ENCODE data around the gene PIP5K1B. TPM values are rescaled to one million over a fixed set of nuclear protein-coding genes. Genes with fewer than 3 reads are reported as not detected.

Gene PIP5K1B
- total RNA-seq, 1 donor from 2014 or later: 85.3 TPM

- ATAC-seq: no peak
- DNase-seq: no peak
- intact Hi-C loops (cut with micrococcal nuclease): loop anchor here (10.0 kb wide), 1 partner anchor 435 kb away; no protein-coding TSS in a partner anchor
Measured at GRCh38 chr9:69019808-69020207, 314.8 kb downstream of the PIP5K1B start.

- intact Hi-C loops (cut with micrococcal nuclease): loop anchor here (10.0 kb wide), 1 partner anchor 436 kb away; no protein-coding TSS in a partner anchor
- ATAC-seq: no peak
- DNase-seq: no peak
Measured at GRCh38 chr9:69020301-69021145, 315.5 kb downstream of the PIP5K1B start.

GRCh38 chr9:69023650-69024049 lies 318.6 kb downstream of the PIP5K1B start:
- DNase-seq (no peak), ATAC-seq (no peak)
- intact Hi-C loops (cut with micrococcal nuclease): loop anchor here (10.0 kb wide), 1 partner anchor 439 kb away; no protein-coding TSS in a partner anchor

GRCh38 chr9:69027355-69028097 lies 322.5 kb downstream of the PIP5K1B start:
- ATAC-seq (peak; percentile 85), DNase-seq (no peak)
- intact Hi-C loops (cut with micrococcal nuclease): loop anchor here (10.0 kb wide), 1 partner anchor 443 kb away; no protein-coding TSS in a partner anchor

GRCh38 chr9:69028754-69029153 lies 323.7 kb downstream of the PIP5K1B start:
- no peak for DNase-seq
- ATAC-seq: no peak
- intact Hi-C loops (cut with micrococcal nuclease): loop anchor here (10.0 kb wide), 1 partner anchor 444 kb away; no protein-coding TSS in a partner anchor

- intact Hi-C loops (cut with micrococcal nuclease): loop anchor here (10.0 kb wide), 1 partner anchor 445 kb away; no protein-coding TSS in a partner anchor
Measured at GRCh38 chr9:69029535-69029934, 324.5 kb downstream of the PIP5K1B start.

GRCh38 chr9:69030851-69031645 lies 326.0 kb downstream of the PIP5K1B start:
- ATAC-seq (no peak), DNase-seq (no peak)
- intact Hi-C loops (cut with micrococcal nuclease): loop anchor here (10.0 kb wide), 1 partner anchor 514 kb away; no protein-coding TSS in a partner anchor

More at GRCh38 chr9:69029535-69029934, 324.5 kb downstream of the PIP5K1B start:
- ATAC-seq: no peak
- no peak for DNase-seq

- no peak for DNase-seq
- ATAC-seq: no peak
- intact Hi-C loops (cut with micrococcal nuclease): loop anchor here (10.0 kb wide), 1 partner anchor 511 kb away; no protein-coding TSS in a partner anchor
Measured at GRCh38 chr9:69034071-69034470, 329.0 kb downstream of the PIP5K1B start.

GRCh38 chr9:69035438-69036308 lies 330.6 kb downstream of the PIP5K1B start, which contains the start of gene FXN:
Gene FXN, plus strand, starts transcription at chr9:69035752. Its CDS starts 31 bp downstream, at chr9:69035783.
- intact Hi-C loops (cut with micrococcal nuclease): loop anchor here (10.0 kb wide), 1 partner anchor 509 kb away; no protein-coding TSS in a partner anchor
- DNase-seq (peak; percentile 92), ATAC-seq (peak; percentile 97)

GRCh38 chr9:69036309-69036708 lies 331.3 kb downstream of the PIP5K1B start:
- ATAC-seq: peak; percentile 23
- intact Hi-C loops (cut with micrococcal nuclease): loop anchor here (10.0 kb wide), 1 partner anchor 508 kb away; no protein-coding TSS in a partner anchor
- no peak for DNase-seq

- ATAC-seq (no peak), DNase-seq (no peak)
- intact Hi-C loops (cut with micrococcal nuclease): loop anchor here (10.0 kb wide), 1 partner anchor 508 kb away; no protein-coding TSS in a partner anchor
Measured at GRCh38 chr9:69036799-69037198, 331.8 kb downstream of the PIP5K1B start.

GRCh38 chr9:69040646-69041045 lies 335.6 kb downstream of the PIP5K1B start:
- DNase-seq: no peak
- intact Hi-C loops (cut with micrococcal nuclease): no loop called here
- no peak for ATAC-seq

GRCh38 chr9:69044240-69045219 lies 339.5 kb downstream of the PIP5K1B start:
- ATAC-seq (peak; percentile 46), DNase-seq (no peak)
- intact Hi-C loops (cut with micrococcal nuclease): no loop called here

- no peak for DNase-seq
- peak; percentile 4 for ATAC-seq
- intact Hi-C loops (cut with micrococcal nuclease): no loop called here
Measured at GRCh38 chr9:69045821-69046220, 340.8 kb downstream of the PIP5K1B start.

- intact Hi-C loops (cut with micrococcal nuclease): no loop called here
- ATAC-seq (peak; percentile 65), DNase-seq (no peak)
Measured at GRCh38 chr9:69046723-69047122, 341.7 kb downstream of the PIP5K1B start.

- ATAC-seq: no peak
- DNase-seq: no peak
- intact Hi-C loops (cut with micrococcal nuclease): no loop called here
Measured at GRCh38 chr9:69047371-69047770, 342.3 kb downstream of the PIP5K1B start.

GRCh38 chr9:69049094-69049493 lies 344.1 kb downstream of the PIP5K1B start:
- DNase-seq (no peak), ATAC-seq (no peak)
- intact Hi-C loops (cut with micrococcal nuclease): no loop called here

All from left ventricle myocardium superior (tissue), 1 donor.